Right atrium auricular region (tissue), 2 donors: ENCODE results near the gene ZDHHC8. TPM values are rescaled to one million over a fixed set of nuclear protein-coding genes. Genes with fewer than 3 reads are reported as not detected.

Experiments
- DNase-seq: peaks from one replicate; pipeline ENCODE4 v3.0.0-alpha.2; 2019; ENCODE audit warnings: low spot score
- H3K27ac ChIP-seq, 2 donors: fragments of 200-600 bp; sonication (generic); 1 replicate in 1 of 2; 2 replicates in 1 of 2; pipeline ENCODE4 v1.5.1; 2016 to 2019
- H3K27me3 ChIP-seq, 2 donors: fragments of 200-600 bp; sonication (generic); one replicate each; pipeline versions ENCODE4 v1.5.1 to v1.6.0; 2017 to 2019
- H3K36me3 ChIP-seq: fragments of 200-600 bp; sonication (generic); one replicate; pipeline ENCODE4 v1.5.1; 2016
- H3K4me1 ChIP-seq, 2 donors: fragments of 200-600 bp; sonication (generic); one replicate each; pipeline versions ENCODE4 v1.5.1 to v1.6.0; 2017 to 2019
- H3K4me3 ChIP-seq, 2 donors: fragments of 200-600 bp; sonication (generic); 1 replicate in 1 of 2; 2 replicates in 1 of 2; pipeline ENCODE4 v1.5.1; 2017 to 2019; ENCODE audit warnings: mild to moderate bottlenecking in 1 of 2, moderate library complexity in 1 of 2
- H3K9me3 ChIP-seq, 2 donors: fragments of 200-600 bp; sonication (generic); one replicate each; pipeline ENCODE4 v1.5.1; 2019
- CTCF ChIP-seq, 2 donors: fragments of 200-600 bp; sonication (generic); IDR thresholded peaks; one replicate each; pipeline ENCODE4 v1.5.1; 2019; ENCODE audit warnings: antibody characterized with exemption in 2 of 2
- total RNA-seq, 2 donors: library from RNA; depleted of rRNA; stranded (reverse); fragments of >200 nt; gene quantifications; one replicate each; pipeline ENCODE4 v1.1.0, GENCODE V29; 2016

ZDHHC8 gene
- total RNA-seq, 2 donors from 2014 or later, result 13.5 to 16.6 TPM

GRCh38 chr22:20107471-20107901 lies 24.1 kb upstream of the ZDHHC8 start:
- Histone ChIP-seq H3K36me3 (peaks cover 80% of the 10 kb centered on the region), H3K27me3 (no peaks in the 10 kb centered on the region), H3K27ac (no peak overlapping the region), H3K4me1 (no peaks in the 10 kb centered on the region), H3K4me3 (no peak overlapping the region), H3K9me3 (no peaks in the 10 kb centered on the region)
- no peak for TF ChIP-seq CTCF (IDR thresholded peaks at IDR 0.05)
- no peak for DNase-seq

GRCh38 chr22:20107951-20108756 lies 23.4 kb upstream of the ZDHHC8 start:
- Histone ChIP-seq H3K27ac (no peak overlapping the region), H3K36me3 (peaks cover 85% of the 10 kb centered on the region), H3K4me1 (no peaks in the 10 kb centered on the region), H3K9me3 (no peaks in the 10 kb centered on the region), H3K4me3 (no peak overlapping the region), H3K27me3 (no peaks in the 10 kb centered on the region)
- no peak for DNase-seq
- no peak for TF ChIP-seq CTCF (IDR thresholded peaks at IDR 0.05)

GRCh38 chr22:20108757-20109230 lies 22.8 kb upstream of the ZDHHC8 start:
- H3K27ac ChIP-seq, result no peak overlapping the region
- DNase-seq, result no peak
- no peaks in the 10 kb centered on the region for H3K4me1 ChIP-seq
- H3K36me3 ChIP-seq, result peaks cover 91% of the 10 kb centered on the region
- no peaks in the 10 kb centered on the region for H3K27me3 ChIP-seq
- no peak overlapping the region for H3K4me3 ChIP-seq
- no peaks in the 10 kb centered on the region for H3K9me3 ChIP-seq
- TF ChIP-seq CTCF (IDR thresholded peaks at IDR 0.05), result no peak

- DNase-seq, result no peak
Observed at GRCh38 chr22:20109411-20110358, 21.9 kb upstream of the ZDHHC8 start.

More at GRCh38 chr22:20109411-20110358, 21.9 kb upstream of the ZDHHC8 start:
- Histone ChIP-seq H3K4me3 (no peak overlapping the region), H3K9me3 (no peaks in the 10 kb centered on the region), H3K4me1 (no peaks in the 10 kb centered on the region), H3K27ac (no peak overlapping the region), H3K27me3 (no peaks in the 10 kb centered on the region), H3K36me3 (peaks cover 97% of the 10 kb centered on the region)
- no peak for TF ChIP-seq CTCF (IDR thresholded peaks at IDR 0.05)
